ENCODE results near the gene VILL. TPM values are rescaled to one million over a fixed set of nuclear protein-coding genes. Genes with fewer than 3 reads are reported as not detected.

The VILL gene
- total RNA-seq, 4 donors from 2014 or later, result 0.51 to 4.6 (median 0.66) TPM

DNA sequence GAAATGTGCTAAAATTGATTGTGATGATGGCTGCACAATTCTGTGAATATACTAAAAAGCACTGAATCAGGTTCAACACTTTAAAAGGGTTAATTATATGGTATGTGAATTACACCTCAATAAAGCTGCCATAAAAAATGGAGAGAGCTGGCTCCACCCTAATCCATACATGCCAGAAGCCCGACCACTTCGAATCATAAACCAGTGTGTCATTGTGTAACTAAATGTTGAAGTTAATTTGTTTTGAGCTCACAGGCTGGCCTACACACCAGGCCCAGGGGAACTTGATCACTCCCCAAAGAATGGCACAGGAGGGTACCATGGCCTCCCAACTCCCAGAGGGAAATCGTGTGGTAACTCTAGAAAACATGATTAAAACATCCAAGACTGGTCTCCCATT lies 24.9 kb downstream of the VILL start:
- intact Hi-C loops (cut with DNase I; ENCODE audit: low total_unique reads) (no loop called here), in situ Hi-C loops (cut with MboI; ENCODE audit: low sequenced_read_pairs in 4 of 4) (no loop called here)
- ATAC-seq (no peak), DNase-seq (no peak)
- peaks cover 0 to 23% of the 10 kb centered on the region in 2 donors for H3K36me3 ChIP-seq
- H3K27me3 ChIP-seq, result no peaks in the 10 kb centered on the region
- no peak overlapping the region for H3K4me3 ChIP-seq
- no peaks in the 10 kb centered on the region for H3K9me3 ChIP-seq
- no peaks in the 10 kb centered on the region for H3K4me1 ChIP-seq
- TF ChIP-seq, protein P1, sequence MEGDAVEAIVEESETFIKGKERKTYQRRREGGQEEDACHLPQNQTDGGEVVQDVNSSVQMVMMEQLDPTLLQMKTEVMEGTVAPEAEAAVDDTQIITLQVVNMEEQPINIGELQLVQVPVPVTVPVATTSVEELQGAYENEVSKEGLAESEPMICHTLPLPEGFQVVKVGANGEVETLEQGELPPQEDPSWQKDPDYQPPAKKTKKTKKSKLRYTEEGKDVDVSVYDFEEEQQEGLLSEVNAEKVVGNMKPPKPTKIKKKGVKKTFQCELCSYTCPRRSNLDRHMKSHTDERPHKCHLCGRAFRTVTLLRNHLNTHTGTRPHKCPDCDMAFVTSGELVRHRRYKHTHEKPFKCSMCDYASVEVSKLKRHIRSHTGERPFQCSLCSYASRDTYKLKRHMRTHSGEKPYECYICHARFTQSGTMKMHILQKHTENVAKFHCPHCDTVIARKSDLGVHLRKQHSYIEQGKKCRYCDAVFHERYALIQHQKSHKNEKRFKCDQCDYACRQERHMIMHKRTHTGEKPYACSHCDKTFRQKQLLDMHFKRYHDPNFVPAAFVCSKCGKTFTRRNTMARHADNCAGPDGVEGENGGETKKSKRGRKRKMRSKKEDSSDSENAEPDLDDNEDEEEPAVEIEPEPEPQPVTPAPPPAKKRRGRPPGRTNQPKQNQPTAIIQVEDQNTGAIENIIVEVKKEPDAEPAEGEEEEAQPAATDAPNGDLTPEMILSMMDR (IDR thresholded peaks at IDR 0.05 in 4 of 5, conservative IDR thresholded peaks at IDR 0.05 in 1 of 5), result no peak
- no peak for TF ChIP-seq POLR2A (IDR thresholded peaks at IDR 0.05)
- no peak overlapping the region for H3K27ac ChIP-seq

DNA sequence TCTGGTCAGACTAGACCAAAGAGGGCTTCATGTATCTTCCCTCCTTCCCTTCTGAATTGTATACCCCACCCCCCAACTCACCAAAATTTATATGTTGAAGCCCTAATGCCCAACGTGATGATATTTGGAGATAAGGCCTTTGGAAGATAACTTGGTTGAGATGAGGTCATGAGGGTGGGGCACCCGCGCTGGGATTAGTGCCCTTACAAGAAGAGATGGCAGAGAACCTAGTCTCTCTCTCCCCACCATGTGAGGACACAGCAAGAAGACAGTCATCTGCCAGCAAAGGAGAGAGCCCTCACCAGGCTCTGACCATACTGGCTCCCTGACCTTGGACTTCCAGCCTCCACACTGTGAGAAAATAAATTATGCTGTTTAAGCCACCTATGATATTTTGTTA lies 25.4 kb downstream of the VILL start:
- H3K36me3 ChIP-seq, result peaks cover 0 to 23% of the 10 kb centered on the region in 2 donors
- H3K27ac ChIP-seq, result no peak overlapping the region
- H3K27me3 ChIP-seq, result no peaks in the 10 kb centered on the region
- no peak overlapping the region for H3K4me3 ChIP-seq
- no peaks in the 10 kb centered on the region for H3K4me1 ChIP-seq
- DNase-seq (no peak), ATAC-seq (no peak)
- intact Hi-C loops (cut with DNase I; ENCODE audit: low total_unique reads), result no loop called here
- in situ Hi-C loops (cut with MboI; ENCODE audit: low sequenced_read_pairs in 4 of 4), result no loop called here
- TF ChIP-seq, protein P1 (IDR thresholded peaks at IDR 0.05 in 4 of 5, conservative IDR thresholded peaks at IDR 0.05 in 1 of 5), result no peak
- no peak for TF ChIP-seq POLR2A (IDR thresholded peaks at IDR 0.05)
- H3K9me3 ChIP-seq, result no peaks in the 10 kb centered on the region

DNA sequence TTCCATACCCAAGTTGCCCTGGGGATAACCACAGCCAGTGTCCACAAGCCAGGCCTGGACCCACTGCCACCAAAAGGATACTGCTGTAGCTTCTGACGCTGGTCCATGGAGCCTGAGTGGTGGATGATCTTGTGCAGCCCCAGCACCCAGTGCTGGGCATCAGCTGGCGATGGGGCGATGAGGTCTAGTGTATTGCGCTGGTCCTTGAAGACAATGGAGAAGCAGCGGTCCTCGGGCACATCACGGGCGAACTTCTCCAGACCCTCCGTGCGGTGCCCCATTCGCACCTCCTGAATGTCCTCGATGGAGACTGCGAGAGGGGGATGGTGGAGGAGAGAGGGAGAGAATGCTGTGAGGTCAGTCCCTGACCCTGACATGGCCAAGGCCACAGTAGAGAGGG lies 25.8 kb downstream of the VILL start:
- DNase-seq, result no peak
- Histone ChIP-seq H3K27ac (no peak overlapping the region), H3K9me3 (no peaks in the 10 kb centered on the region), H3K4me3 (no peak overlapping the region), H3K27me3 (no peaks in the 10 kb centered on the region), H3K4me1 (no peaks in the 10 kb centered on the region), H3K36me3 (peaks cover 0 to 23% of the 10 kb centered on the region in 2 donors)
- in situ Hi-C loops (cut with MboI; ENCODE audit: low sequenced_read_pairs in 4 of 4) (no loop called here), intact Hi-C loops (cut with DNase I; ENCODE audit: low total_unique reads) (no loop called here)
- TF ChIP-seq, protein P1 (IDR thresholded peaks at IDR 0.05 in 4 of 5, conservative IDR thresholded peaks at IDR 0.05 in 1 of 5), result no peak
- TF ChIP-seq POLR2A (IDR thresholded peaks at IDR 0.05), result no peak
- no peak for ATAC-seq

DNA sequence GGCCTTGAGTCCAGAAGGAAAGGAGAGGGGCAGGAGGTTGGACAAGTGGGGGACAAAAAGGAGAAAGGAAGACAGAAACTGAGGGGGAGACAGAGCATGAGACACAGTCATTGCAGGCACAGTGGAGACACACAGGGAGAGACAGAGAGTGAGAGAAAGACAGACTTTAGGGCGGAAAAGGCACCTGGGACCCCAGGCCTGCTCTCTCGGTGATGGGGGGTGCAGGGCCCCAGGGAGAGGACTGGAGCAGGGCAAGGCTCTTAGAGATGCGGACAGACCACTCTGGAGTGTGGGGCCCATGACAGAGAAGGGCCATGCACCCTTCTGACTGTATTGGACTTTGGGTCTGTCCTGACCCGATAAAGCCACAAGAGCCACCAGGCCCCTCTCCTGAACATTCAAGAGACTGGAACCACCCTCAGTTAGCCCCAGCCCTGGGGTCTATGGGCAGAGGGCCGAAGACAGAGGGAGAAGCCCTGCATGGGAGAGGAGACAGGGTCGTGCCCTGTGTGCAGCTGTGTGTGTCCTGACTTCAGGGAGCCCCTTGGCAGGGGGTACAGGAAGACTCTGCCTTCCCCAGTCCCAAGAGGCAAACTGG lies 26.4 kb downstream of the VILL start:
- no peaks in the 10 kb centered on the region for H3K4me1 ChIP-seq
- in situ Hi-C loops (cut with MboI; ENCODE audit: low sequenced_read_pairs in 4 of 4), result no loop called here
- no peak overlapping the region for H3K4me3 ChIP-seq
- TF ChIP-seq, protein P1 (IDR thresholded peaks at IDR 0.05 in 4 of 5, conservative IDR thresholded peaks at IDR 0.05 in 1 of 5), result no peak
- TF ChIP-seq POLR2A (IDR thresholded peaks at IDR 0.05), result no peak
- no peak overlapping the region for H3K27ac ChIP-seq
- H3K36me3 ChIP-seq, result peaks cover 0 to 23% of the 10 kb centered on the region in 2 donors
- H3K27me3 ChIP-seq, result no peaks in the 10 kb centered on the region
- no peaks in the 10 kb centered on the region for H3K9me3 ChIP-seq
- DNase-seq (no peak), ATAC-seq (no peak)
- intact Hi-C loops (cut with DNase I; ENCODE audit: low total_unique reads), result no loop called here

Measured in gastrocnemius medialis (tissue), 4 donors.